GM04504 (cell line): ENCODE results near the gene SELPLG.
"Not testable (repeated sequence)": the region's sequence is repeated elsewhere in the genome, so short reads cannot be mapped to it uniquely, and the experiment has no call there.

Experiments
- DNase-seq: peaks from one replicate; pipeline ENCODE4 v3.0.0-alpha.2; 2012; ENCODE audit warnings: low read depth

The SELPLG gene

DNA sequence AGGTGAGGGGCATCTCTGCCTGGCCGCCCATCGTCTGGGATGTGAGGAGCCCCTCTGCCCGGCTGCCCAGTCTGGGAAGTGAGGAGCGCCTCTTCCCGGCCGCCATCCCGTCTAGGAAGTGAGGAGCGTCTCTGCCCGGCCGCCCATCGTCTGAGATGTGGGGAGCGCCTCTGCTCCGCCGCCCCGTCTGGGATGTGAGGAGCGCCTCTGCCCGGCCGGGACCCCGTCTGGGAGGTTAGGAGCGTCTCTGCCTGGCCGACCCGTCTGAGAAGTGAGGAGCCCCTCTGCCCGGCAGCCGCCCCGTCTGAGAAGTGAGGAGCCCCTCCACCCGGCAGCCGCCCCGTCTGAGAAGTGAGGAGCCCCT lies 22.1 kb upstream of the SELPLG start:
- not testable (repeated sequence) for DNase-seq

DNA sequence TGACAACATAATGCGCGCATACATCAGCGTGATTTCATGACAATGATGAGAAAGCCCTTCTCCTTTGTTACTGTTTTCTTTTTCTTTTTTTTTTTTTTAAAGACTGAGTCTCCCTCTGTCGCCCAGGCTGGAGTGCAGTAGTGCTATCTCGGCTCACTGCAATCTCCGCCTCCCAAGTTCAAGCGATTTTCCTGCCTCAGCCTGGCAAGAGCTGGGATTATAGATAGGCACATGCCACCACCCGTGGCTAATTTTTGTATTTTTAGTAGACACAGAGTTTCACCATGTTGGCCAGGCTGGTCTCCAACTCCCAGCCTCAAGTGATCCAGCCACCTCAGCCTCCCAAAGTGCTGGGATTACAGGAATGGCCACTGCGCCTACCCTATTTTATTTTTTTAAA lies 20.9 kb upstream of the SELPLG start:
- not testable (repeated sequence) for DNase-seq

DNA sequence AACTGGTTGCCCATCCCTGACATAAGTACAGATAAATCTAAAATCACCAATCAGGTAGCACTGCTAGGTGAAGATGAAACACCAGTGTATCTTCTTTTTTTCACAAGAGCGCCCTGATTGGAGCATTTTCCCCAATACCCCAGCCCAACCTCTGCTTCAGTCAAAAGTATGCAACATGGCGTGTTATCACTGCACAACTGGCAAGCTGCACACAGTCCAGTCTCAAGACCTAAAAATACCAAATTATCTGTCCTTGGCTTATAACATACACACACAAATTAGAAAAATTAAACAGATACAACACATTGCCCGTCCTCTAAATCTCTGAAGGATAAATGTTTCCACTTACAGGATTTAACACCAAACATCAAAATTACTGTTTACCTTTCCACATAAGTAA lies 20.2 kb upstream of the SELPLG start:
- no peak for DNase-seq

DNA sequence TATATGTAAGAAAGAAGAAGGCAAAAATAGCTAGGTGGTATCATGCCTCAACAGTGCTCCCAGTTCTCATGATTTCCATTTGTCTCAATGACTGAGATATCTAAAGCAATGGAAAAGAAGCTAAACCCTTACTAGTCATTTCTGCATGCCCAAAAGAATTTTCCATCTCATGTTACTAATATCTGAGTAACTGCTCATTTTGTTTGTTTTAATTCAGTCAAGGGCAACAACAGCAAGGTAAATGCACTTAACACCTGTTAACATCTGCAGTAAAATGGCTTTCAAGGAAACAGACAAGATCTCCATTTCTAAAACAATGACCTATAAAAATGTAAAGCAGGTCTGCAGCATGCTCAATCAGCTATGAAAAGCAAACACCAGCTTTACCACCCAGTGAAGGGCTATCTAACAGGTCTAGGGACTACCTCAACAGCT lies 19.4 kb upstream of the SELPLG start:
- no peak for DNase-seq

DNA sequence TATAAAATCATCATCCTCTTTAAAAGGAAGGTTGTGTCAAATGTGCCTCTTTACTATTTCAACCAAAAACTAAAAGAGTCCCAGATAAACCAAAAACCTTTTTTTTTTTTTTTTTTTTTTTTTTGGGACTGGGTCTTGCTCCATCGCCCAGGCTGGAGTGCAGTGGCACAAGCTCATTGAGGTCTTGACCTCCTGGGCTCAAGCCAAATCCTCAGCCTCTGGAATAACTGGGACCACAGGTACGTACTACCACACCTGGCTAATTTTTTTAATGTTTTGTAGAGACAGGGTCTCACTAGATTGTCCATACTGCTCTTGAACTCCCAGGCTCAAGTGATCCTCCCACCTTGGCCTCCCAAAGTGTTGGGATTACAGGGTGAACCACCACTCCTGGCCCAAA lies 16.4 kb upstream of the SELPLG start:
- DNase-seq, result no peak

DNA sequence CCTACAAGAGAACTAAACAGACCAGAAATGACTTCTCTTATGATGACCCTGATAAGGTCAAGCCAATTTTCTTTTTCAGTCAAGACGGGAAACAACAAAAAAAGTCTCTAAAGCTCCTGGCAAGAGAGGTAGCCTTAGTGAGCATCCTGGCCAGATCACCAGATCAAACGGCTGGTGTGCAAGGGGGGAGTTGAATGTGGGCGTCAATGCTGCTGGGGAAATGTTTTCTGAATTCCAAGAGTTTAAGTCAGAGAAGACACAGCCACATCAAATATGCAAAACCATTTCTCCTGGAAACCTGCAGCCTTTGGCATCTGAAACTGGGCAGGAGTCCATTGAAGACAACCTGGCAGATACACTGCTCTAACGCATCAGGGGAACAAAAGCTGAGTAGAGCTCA lies 16.0 kb upstream of the SELPLG start:
- peak; percentile 69 for DNase-seq

DNA sequence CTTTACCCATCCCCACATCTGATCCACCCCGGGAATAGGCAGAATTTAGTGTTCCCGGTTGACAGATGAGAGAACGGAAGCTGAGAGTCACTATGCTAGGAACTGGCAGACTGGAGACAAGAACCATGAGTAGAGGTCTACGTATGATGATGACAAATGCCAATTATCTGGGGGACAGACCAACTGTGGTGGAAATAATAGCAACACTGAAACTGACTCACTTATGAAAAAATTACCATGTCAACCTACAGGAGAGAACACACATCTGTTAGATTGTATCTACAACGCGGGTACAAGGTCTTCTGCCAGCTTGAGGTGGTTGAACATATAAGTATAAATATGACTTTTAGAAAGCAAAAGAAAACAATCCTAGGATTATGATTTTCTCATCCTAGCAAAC lies 15.4 kb upstream of the SELPLG start:
- DNase-seq, result no peak

DNA sequence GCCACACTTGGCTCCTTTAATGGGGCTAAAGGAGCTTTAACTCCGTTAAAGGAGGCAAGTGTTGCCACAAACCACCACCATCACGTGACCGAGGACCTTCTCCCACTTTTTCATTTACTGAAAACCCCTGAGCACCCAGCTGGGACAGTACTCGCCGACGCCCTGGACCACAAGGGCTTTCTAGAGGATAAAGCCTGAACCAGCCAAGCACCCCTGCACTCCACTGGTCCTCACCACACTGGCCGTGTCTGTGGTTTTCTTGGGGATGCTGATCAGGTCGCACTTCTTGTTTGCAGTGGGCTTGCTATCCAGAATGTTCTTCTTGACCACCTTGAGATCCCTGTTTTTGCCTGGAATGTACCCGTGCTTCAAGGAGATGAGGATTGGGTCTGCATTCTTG lies 14.7 kb upstream of the SELPLG start:
- no peak for DNase-seq

DNA sequence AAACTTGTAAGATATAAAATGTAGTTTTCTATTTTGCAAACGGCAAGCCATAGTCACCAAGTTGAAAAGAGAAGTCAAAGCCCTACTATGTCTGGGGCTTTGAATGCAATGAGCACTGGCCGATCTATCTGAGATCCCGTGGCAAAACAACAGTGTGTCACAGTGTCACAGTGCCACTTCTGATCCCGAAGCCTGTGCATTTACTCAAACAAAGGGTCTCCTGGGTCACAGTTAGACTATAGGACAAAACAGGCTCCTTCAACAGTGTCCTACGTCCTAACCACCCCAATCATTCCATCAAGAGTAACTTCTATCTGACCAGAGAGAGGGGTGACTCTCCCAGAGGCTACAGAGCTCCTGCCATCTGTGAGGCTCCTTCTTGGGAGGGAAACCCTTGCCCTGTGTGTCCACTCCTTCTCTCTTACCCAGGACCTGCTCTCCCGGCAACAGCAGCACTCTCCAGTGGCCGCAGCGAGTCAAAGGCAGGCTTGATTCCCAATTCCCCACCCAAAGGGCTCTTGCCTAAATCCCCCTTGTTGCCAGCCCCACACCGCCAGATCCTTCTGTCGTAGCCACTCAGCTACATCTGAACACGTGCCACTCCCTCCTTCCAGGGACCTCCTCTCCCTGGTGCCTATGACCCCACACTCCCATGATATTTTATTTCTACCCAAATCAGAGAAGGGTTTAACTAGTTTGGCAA lies 14.0 kb upstream of the SELPLG start:
- DNase-seq, result no peak

DNA sequence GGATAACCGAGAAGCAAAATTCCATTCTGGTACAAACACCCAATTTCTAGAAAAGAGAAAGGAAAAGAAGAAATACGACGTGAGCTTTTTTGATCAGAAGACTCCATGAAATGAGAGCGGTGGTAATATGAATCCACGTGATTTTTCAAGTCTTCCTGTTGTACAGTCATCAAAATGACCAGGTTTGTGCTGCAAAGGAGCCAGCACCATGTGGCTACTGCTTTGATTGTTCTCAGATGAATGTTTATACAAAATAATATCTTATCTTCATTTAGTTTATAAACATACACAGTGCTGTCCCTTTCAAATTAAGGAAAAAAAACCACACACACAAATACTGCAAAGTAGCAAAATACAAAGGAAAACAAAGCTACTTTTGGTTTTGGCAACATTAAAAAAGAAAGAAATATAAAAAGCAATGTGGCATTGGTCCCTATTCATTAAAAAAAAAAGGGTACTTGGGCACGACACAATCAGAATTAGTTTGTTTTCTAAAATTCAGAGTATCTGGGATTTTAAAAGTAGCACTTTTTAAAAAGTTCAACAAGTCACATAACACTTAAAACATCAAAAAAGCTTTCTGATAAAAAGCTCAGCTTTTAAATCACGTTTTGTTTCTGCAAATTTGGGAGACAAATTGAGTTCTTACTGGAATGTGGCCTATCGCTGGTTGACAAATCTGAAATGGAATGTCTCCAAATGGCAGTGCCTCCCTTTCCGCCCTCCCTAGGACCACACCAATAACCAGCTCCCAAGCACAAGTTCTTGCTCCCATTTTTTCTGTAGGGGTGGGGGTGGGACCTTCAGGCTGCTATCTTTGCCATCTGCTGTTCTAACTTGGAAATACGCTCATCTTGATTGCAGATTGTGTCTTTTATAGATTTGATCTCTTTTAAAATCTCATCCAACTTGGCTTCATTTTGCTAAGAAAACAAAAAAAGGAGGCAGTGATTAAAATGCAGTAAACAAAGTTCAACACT lies 13.2 kb upstream of the SELPLG start:
- no peak for DNase-seq

DNA sequence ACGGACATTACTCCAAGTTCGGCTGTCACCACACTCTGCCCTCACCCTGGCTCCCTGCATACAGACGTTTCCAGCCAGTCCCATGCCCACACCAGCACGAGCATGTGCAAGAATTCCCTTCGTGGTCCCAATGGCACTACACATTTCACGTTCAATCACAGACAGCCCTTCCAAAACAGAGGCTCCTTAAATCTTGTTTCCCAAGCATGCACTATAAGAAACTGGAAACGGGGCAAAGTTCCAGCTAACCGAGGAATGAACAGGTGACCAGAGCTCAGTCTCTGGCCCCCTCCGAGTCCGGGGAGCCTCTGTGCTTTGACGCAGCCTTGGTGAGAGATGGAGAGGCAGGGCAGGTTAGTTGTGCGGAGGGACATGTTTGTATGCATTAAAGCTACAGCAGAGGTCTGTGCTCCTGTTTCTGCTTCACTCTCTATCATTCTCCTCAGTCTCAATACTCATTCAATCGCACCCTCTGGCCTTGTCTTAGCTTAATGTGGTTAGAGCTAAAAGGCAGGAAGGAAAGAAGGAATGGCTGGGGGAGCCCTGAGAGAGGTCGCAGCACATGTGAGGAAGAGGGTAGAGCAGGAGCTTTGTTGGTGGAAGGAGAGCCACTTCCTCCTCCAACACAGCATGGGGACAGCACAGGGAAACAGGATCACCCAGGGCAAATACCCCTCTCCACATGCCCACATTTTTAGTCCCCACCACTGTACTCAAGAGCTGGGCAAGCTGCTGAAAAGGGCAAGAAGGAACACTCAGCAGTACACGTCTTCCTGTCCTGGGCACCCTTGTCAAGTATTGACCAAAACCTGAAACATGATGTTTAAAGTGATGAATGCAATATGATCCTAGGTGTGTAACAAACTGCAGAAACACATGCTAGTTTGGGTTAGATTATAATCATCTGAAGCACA lies 12.2 kb upstream of the SELPLG start:
- DNase-seq, result no peak

DNA sequence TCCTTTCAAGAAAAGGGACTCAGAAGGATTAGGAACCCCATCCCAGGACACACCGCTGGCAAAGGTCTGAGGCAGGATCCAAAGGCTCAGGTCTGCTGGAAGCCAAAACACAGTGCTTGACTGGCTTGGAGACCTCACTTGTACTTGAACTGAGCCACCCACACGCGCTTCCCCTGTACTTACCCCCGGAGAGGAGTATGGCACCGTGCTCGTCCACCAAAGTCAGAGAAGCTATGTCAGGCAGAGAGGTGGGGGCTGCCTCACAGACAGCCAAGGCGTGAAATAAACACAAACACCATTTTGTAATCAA lies 11.1 kb upstream of the SELPLG start:
- DNase-seq, result no peak

DNA sequence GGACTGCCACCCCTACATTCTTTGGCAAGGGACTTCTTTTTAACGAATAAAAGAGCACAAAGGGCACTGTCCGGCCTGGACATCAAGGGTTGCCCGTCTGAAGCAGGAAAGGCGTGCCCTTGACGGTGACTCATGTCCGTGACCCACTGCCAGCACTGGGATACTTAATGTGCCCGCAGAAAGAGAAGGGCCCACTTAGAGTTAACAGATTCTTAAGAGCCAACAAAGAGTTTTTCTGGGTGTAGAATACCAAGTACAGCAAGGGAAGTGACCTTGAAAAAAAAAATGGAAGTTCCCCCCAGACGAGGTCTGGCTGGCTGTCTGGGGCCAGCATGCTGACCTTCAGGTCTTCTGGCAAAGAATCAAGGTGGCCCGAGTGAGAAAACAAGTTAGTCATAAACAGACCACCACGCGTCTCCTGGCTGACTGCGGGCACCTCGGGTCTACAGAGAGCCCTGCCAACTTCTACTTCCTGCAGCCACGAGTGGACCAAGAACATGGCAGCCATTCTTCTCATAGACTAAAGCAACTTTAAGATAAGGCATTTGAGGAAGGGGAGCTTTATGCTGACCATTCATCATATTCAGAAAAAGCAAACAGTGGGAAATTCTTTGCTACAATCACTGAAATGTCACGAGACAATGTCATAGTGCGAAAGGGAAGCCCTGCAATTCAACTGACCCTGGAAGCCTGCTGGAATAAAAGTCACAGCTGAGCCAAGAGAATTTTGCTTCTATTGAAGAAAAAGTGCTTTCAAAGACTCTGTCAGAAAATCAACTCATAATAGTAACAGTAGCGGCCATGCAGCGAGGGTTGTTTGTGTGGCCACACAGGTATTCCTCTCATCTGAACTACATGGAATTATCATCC lies 10.5 kb upstream of the SELPLG start:
- no peak for DNase-seq

DNA sequence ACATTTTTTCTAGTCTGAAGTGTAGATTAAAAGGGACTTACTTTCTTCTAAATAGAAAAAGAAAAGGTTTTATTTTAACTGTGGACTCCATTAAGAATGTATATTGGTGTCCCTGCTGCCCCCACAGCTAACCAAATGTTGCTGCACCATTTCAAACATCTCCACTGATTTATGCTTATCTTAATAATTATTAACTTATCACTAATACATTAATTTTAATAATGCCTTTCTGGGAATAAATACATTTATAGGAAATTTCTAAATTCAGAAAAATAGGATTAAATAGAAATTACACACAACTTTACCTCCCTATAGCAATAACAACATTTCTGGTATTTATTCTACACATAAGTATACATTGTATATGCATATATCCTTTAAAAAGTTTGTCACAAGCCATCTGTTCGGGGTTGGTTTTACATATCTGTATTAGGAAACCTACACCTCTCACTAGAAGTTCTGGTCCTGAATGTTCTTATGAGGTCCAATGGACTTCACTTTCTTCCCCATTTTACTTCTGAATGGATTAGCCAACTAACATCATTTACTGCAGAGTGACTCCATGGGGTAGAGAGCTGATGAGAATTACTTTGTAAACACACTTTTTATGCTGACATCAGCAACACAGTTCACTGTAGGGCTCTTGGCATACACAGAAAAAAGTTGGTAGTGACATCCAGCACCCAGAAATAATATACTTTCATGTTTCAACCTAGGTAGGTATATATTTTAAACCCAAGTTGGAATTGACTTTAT lies 9.4 kb upstream of the SELPLG start:
- no peak for DNase-seq

DNA sequence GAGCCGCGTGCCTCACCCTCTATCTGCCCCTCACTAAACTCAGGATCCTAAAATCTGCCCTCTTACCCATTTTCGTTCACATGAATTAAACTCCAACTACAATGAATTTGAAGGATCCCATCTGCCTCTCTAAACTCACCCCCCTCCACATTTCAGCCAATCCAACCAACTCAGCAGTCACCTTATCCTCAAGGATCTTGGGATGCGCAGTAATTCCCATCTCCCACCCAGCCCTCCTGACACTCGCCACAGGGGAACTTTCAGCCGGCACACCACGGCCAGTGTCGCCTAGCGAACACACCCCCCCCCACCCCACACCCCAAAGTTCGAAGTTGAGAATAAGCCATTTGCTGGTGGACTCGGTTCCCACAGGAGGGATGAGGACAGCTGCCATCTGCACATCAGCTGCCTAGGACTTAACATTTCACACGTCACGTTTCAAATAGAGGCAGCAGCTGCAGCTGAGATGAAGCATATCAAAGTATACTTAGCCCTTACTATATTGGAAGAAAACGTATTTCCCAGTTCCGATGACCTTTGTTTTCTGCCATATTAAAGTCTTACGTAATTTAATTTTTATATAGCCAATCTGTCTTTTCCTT lies 8.7 kb upstream of the SELPLG start:
- no peak for DNase-seq

DNA sequence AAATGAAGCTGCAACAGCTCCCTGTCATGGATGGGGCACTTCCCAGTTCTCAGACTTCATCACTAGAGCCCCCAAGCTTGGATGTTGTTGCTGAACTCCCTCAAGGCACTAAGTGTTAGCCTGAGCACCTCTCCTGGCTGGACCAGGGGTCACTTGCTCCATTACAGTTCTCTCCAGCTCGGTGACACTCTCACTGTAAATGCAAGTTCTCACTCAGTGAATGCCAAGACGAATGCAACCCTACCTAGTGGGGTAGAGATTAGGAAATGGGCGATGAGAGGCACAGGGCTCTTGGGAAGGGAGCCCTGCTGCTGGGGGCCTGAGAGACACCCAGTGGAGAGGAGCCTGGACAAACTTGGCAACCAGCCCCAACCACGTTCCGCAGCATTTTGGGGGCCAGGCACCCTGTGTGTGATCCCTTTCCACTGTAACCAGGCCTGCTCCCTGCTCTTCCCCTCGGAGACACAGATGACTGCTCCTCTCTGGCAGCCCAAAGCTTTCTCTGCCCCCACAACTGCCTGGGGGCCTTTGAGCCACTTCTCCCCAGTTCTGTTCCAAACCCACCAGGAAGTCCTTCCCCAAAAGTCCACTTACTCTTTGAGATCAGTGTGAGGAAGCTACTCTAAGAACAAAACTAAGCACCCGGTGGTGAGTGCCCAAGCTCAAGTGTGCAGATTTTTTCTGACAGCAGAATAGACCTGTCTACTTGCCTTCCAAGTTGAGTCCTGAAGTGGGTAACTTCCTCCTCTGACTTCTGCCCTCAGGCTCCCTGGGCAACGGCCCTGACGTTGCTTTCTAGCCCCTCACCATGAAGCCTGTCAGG lies 8.0 kb upstream of the SELPLG start:
- DNase-seq, result no peak

DNA sequence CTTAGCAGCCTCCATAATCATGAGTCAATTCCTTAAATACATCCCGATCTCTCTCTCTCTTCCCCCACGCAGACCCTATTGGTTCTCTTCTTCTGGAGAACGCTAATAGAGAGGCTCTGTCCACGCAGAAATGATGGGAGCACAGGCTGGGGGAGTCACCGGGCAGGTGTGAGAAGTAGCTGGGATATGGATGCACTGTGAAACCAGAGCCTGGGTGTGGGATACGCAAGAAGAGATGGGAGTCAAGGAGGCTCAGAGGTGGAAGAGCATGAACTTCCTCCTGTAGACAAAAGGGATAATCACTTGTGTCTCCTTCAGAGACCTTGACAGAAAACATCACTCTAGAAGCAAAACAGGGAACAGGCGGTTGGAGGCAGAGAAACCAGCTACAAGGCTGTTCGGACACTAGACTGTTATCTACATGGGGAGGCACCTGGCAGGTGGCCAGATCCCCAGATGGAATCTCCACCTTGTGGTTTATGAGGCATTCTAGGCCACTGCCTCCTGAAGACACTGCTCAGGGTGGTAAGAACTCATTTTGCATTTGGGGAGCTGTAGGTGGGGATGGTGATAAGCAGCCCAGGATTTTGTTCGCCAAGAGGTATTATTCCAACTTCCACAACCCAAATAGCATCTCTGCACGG lies 7.2 kb upstream of the SELPLG start:
- DNase-seq, result no peak

DNA sequence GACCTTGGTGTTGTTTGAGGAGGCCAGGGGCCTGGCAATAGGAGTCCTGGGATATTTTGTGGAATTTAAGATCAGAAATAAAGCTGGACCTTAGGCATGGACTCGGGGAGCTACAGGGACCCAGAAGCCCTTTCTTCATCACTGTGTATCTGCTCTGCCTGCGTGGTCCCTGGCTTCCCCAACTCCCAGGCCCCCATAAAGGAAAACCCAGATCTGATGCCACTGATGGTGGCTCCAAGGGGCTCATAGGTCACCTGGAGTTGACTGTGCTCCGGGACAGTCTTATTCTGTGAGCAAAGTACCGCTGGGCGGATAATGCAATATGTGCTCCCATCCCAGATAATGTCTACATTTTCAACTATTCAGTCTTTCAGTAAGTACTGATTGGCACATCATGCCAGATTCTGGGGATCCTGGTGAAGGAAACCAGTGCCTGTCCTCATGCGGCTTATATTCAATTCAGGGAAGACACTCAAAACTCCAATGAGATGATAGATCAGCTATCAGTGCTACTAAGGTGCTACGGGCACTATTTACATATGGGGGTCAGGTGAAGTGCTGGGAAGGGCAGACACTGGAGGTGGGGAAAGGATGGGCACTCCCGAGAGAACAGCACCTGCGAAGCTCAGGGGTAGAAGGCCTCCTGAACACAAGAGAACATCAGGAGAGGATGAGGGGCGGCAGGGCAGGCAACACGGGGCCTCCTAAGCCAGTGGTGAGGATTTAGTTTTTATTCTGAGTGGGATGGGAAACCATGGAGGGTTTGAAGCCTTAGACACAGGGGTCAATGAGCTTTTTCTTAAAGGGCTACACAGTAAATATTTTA lies 5.5 kb upstream of the SELPLG start:
- DNase-seq, result no peak
